ENCODE measurements around the gene ARMC12.

DNA sequence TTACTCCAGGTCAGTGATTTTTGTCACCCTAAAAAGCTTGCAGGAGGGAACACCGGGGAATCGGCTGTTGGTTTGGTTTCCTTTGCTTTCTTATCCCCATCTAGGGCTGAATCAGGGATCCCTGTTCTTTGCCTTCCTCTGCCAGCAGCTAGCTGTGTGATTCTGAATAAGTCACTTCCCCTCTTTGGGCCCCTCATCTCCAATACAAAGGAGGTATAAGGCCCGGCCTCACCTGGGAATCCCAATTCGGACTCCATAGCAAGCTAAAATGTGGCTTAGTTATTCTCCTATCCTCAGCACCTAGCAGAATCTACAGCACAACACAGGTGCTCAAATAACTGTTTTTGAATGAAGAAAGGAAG lies 18.5 kb upstream of the ARMC12 start:
- TF ChIP-seq CTCF (IDR thresholded peaks at IDR 0.05) = no peak
- no peak for TF ChIP-seq POLR2AphosphoS5 (IDR thresholded peaks at IDR 0.05)
- no peak for TF ChIP-seq EP300 (IDR thresholded peaks at IDR 0.05; ENCODE audit: low read depth)

Data from transverse colon (tissue), 4 donors.